ENCODE measurements around the gene SCMH1. TPM values are rescaled to one million over a fixed set of nuclear protein-coding genes. Genes with fewer than 3 reads are reported as not detected.

SCMH1 gene
- total and polyA plus RNA-seq, 7 donors = 16.2 to 39.4 (median 28.3) TPM

- intact Hi-C loops (cut with DNase I) = no loop called here
- no peak for DNase-seq
Measured at GRCh38 chr1:41073971-41074370, 168.1 kb downstream of the SCMH1 start.

GRCh38 chr1:41072051-41072450, 170.1 kb downstream of the SCMH1 start:
- DNase-seq (no peak), ATAC-seq (no peak)
- H3K4me1 ChIP-seq = no peaks in the 10 kb centered on the region
- no peak for TF ChIP-seq CTCF (IDR thresholded peaks at IDR 0.05)
- 90 to 91% (median 90%) methylated on average over 1 of the region's 1 CpG for WGBS, 3 donors
- H3K9me3 ChIP-seq = no peaks in the 10 kb centered on the region
- peaks cover 0 to 35% of the 10 kb centered on the region in 2 donors for H3K36me3 ChIP-seq (ENCODE audit: insufficient read depth in 1 of 2, low read depth in 1 of 2)
- H3K4me3 ChIP-seq = no peak overlapping the region
- H3K27me3 ChIP-seq (ENCODE audit: insufficient read depth in 3 of 3, low read length in 2 of 3) = no peaks in the 10 kb centered on the region
- intact Hi-C loops (cut with DNase I) = no loop called here
- no peak overlapping the region for H3K27ac ChIP-seq

More at GRCh38 chr1:41073971-41074370, 168.1 kb downstream of the SCMH1 start:
- H3K36me3 ChIP-seq (ENCODE audit: insufficient read depth in 1 of 2, low read depth in 1 of 2) = peaks cover 0 to 20% of the 10 kb centered on the region in 2 donors
- H3K9me3 ChIP-seq = no peaks in the 10 kb centered on the region
- H3K27ac ChIP-seq = no peak overlapping the region
- no peaks in the 10 kb centered on the region for H3K4me1 ChIP-seq
- H3K4me3 ChIP-seq = no peak overlapping the region
- no peaks in the 10 kb centered on the region for H3K27me3 ChIP-seq (ENCODE audit: insufficient read depth in 3 of 3, low read length in 2 of 3)
- ATAC-seq = no peak
- TF ChIP-seq CTCF (IDR thresholded peaks at IDR 0.05) = no peak

- ATAC-seq (no peak), DNase-seq (no peak)
- WGBS, 3 donors = 94 to 96% (median 96%) methylated on average over 5 of the region's 5 CpGs
Measured at GRCh38 chr1:41056907-41057306, 185.2 kb downstream of the SCMH1 start.

GRCh38 chr1:41053316-41053715, 188.8 kb downstream of the SCMH1 start:
- WGBS, 3 donors = 62 to 72% (median 66%) methylated on average over 2 of the region's 2 CpGs
- H3K27me3 ChIP-seq (ENCODE audit: insufficient read depth in 3 of 3, low read length in 2 of 3) = no peaks in the 10 kb centered on the region
- no peak for DNase-seq
- no peaks in the 10 kb centered on the region for H3K4me1 ChIP-seq
- H3K36me3 ChIP-seq (ENCODE audit: insufficient read depth in 1 of 2, low read depth in 1 of 2) = peaks cover 0 to 39% of the 10 kb centered on the region in 2 donors
- H3K9me3 ChIP-seq = no peaks in the 10 kb centered on the region
- no peak overlapping the region for H3K4me3 ChIP-seq
- no peak for TF ChIP-seq CTCF (IDR thresholded peaks at IDR 0.05)
- H3K27ac ChIP-seq = no peak overlapping the region
- no peak for ATAC-seq
- intact Hi-C loops (cut with DNase I) = no loop called here

More at GRCh38 chr1:41056907-41057306, 185.2 kb downstream of the SCMH1 start:
- peaks cover 0 to 32% of the 10 kb centered on the region in 2 donors for H3K36me3 ChIP-seq (ENCODE audit: insufficient read depth in 1 of 2, low read depth in 1 of 2)
- no peaks in the 10 kb centered on the region for H3K4me1 ChIP-seq
- H3K27me3 ChIP-seq (ENCODE audit: insufficient read depth in 3 of 3, low read length in 2 of 3) = no peaks in the 10 kb centered on the region
- no peak overlapping the region for H3K27ac ChIP-seq
- H3K9me3 ChIP-seq = no peaks in the 10 kb centered on the region
- no peak for TF ChIP-seq CTCF (IDR thresholded peaks at IDR 0.05)
- H3K4me3 ChIP-seq = no peak overlapping the region
- intact Hi-C loops (cut with DNase I) = no loop called here

GRCh38 chr1:41051022-41051421, 191.1 kb downstream of the SCMH1 start:
- no peak for TF ChIP-seq CTCF (IDR thresholded peaks at IDR 0.05)
- WGBS, 3 donors = 97 to 99% (median 98%) methylated on average over 1 of the region's 1 CpG
- H3K4me3 ChIP-seq = no peak overlapping the region
- no peak overlapping the region for H3K27ac ChIP-seq
- H3K4me1 ChIP-seq = peaks cover 10% of the 10 kb centered on the region
- DNase-seq (no peak), ATAC-seq (no peak)
- intact Hi-C loops (cut with DNase I) = no loop called here
- H3K27me3 ChIP-seq (ENCODE audit: insufficient read depth in 3 of 3, low read length in 2 of 3) = no peaks in the 10 kb centered on the region
- peaks cover 0 to 39% of the 10 kb centered on the region in 2 donors for H3K36me3 ChIP-seq (ENCODE audit: insufficient read depth in 1 of 2, low read depth in 1 of 2)
- no peaks in the 10 kb centered on the region for H3K9me3 ChIP-seq

All from psoas muscle (tissue), 8 donors.